DOHH2 (cell line): ENCODE results near the gene BCORL1.

Experiments
- CTCF ChIP-seq: fragments of 200-600 bp; sonication (generic); IDR thresholded peaks from one replicate; pipeline ENCODE4 v1.5.1; 2014; ENCODE audit warnings: antibody characterized with exemption, mild to moderate bottlenecking, low read depth, low read length; ENCODE audit not compliant: poor library complexity, severe bottlenecking
- EZH2phosphoT487 ChIP-seq: fragments of 200-600 bp; sonication (generic); IDR thresholded peaks from 2 replicates; pipeline ENCODE4 v1.6.1; 2017; ENCODE audit warnings: borderline replicate concordance, mild to moderate bottlenecking, antibody characterized with exemption, low read length, moderate library complexity, mixed read lengths

DNA sequence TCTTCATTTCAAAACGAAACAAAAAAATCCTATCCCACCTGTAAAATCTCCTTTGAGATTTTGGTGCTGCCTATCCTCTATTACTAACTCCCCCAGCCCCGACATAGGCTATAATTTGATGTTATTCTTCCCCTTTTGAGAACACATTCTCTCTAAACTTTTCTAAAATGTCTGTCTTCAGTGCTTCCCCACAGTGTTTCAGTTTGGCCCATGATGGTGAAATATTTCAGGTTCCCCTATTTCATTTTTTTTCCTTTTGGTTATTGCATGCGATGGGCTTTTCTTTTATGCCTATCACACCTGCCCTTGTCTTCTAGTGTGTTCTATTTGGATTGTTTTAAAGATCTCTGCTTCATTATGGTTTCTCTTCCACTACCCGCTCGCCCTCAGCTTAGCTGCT lies 14.7 kb downstream of the BCORL1 start:
- no peak for TF ChIP-seq CTCF
- no peak for TF ChIP-seq EZH2phosphoT487
